ENCODE results near the gene LAMA3. TPM values are rescaled to one million over a fixed set of nuclear protein-coding genes. Genes with fewer than 3 reads are reported as not detected.

Gene LAMA3
- total RNA-seq, 1 experiment from 2014 or later, result 8.1 TPM

DNA sequence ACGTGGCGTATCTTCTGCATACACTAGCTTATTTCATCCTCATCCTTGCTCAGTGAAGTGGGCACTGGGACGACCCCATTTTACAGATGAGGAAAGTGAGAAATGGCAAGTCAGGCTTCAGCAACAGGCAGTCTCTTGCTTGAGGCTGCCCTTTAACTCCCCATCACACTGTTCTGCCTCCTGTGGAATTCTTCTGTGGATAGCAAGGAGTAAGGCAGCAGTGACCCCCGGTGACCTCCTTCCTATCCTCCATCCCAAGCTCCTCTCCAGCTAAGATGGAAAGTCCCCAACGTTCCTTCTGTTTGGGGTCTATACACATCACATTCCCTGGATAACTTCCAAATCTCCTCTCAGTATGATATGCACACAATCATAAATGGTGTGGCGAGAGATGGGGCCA is 37.0 kb upstream of the LAMA3 start:
- no peak for DNase-seq (ENCODE audit: low read depth, low spot score)
- intact Hi-C loops (cut with micrococcal nuclease; ENCODE audit: unreplicated experiment) (no loop called here), in situ Hi-C loops (cut with HindIII; ENCODE audit: low pct_unique_long_range_greater_than_20kb, low sequenced_read_pairs) (no loop called here)
- BruUV-seq (replicated peaks), result no TSS peak
- H3K27me3 ChIP-seq (ENCODE audit: control insufficient read depth, insufficient read depth, low read length), result no peaks in the 10 kb centered on the region
- H3K4me1 ChIP-seq (ENCODE audit: control insufficient read depth, insufficient read depth, low read length), result no peaks in the 10 kb centered on the region
- ChIA-PET POLR2A (no interaction called here), CTCF (no interaction called here)
- H3K36me3 ChIP-seq (ENCODE audit: control insufficient read depth, insufficient read depth, low read length), result no peaks in the 10 kb centered on the region
- no peak overlapping the region for H3K4me3 ChIP-seq (ENCODE audit: low read depth in 2 of 2, low read length in 2 of 2)
- TF ChIP-seq CTCF (IDR thresholded peaks at IDR 0.05), result no peak
- no peak for TF ChIP-seq REST (IDR thresholded peaks at IDR 0.05; ENCODE audit: insufficient read depth in 1 of 2, low read depth in 2 of 2, low read length in 1 of 2)
- TF ChIP-seq TCF7L2 (IDR thresholded peaks at IDR 0.05; ENCODE audit: low read depth, low read length), result no peak
- no peak for TF ChIP-seq SIN3A (IDR thresholded peaks at IDR 0.05; ENCODE audit: borderline replicate concordance, insufficient read depth, low read depth, low read length)
- no peak for TF ChIP-seq POLR2AphosphoS5 (IDR thresholded peaks at IDR 0.05; ENCODE audit: low read depth, low read length)
- H3K27ac ChIP-seq (ENCODE audit: low read length), result no peak overlapping the region
- no peak for ATAC-seq
- H3K9me3 ChIP-seq (ENCODE audit: control insufficient read depth, insufficient read depth, low read depth, low read length), result no peaks in the 10 kb centered on the region

GRCh38 chr18:23658285-23658684 is 31.0 kb upstream of the LAMA3 start:
- no peak for TF ChIP-seq CTCF (IDR thresholded peaks at IDR 0.05)
- TF ChIP-seq POLR2AphosphoS5 (IDR thresholded peaks at IDR 0.05; ENCODE audit: low read depth, low read length), result no peak
- no peak for TF ChIP-seq TCF7L2 (IDR thresholded peaks at IDR 0.05; ENCODE audit: low read depth, low read length)
- TF ChIP-seq REST (IDR thresholded peaks at IDR 0.05; ENCODE audit: insufficient read depth in 1 of 2, low read depth in 2 of 2, low read length in 1 of 2), result no peak
- TF ChIP-seq SIN3A (IDR thresholded peaks at IDR 0.05; ENCODE audit: borderline replicate concordance, insufficient read depth, low read depth, low read length), result no peak
- Histone ChIP-seq H3K4me3 (ENCODE audit: low read depth in 2 of 2, low read length in 2 of 2) (no peak overlapping the region), H3K27ac (ENCODE audit: low read length) (no peak overlapping the region), H3K36me3 (ENCODE audit: control insufficient read depth, insufficient read depth, low read length) (no peaks in the 10 kb centered on the region), H3K4me1 (ENCODE audit: control insufficient read depth, insufficient read depth, low read length) (peaks cover 4% of the 10 kb centered on the region), H3K9me3 (ENCODE audit: control insufficient read depth, insufficient read depth, low read depth, low read length) (no peaks in the 10 kb centered on the region), H3K27me3 (ENCODE audit: control insufficient read depth, insufficient read depth, low read length) (peaks cover 19% of the 10 kb centered on the region)
- intact Hi-C loops (cut with micrococcal nuclease; ENCODE audit: unreplicated experiment), result no loop called here
- ATAC-seq (no peak), DNase-seq (ENCODE audit: low read depth, low spot score) (no peak)
- no TSS peak for BruUV-seq (replicated peaks)
- CTCF ChIA-PET, result no interaction called here
- POLR2A ChIA-PET, result no interaction called here
- in situ Hi-C loops (cut with HindIII; ENCODE audit: low pct_unique_long_range_greater_than_20kb, low sequenced_read_pairs), result no loop called here

Measured in Panc1 (cell line).